Measurements from ENCODE around the gene SKAP2. TPM values are rescaled to one million over a fixed set of nuclear protein-coding genes. Genes with fewer than 3 reads are reported as not detected.

SKAP2 gene
- total RNA-seq, 2 donors from 2014 or later = 7.8 to 11.2 TPM

- H3K9me3 ChIP-seq = no peaks in the 10 kb centered on the region
- H3K27ac ChIP-seq = no peak overlapping the region
- H3K4me3 ChIP-seq = no peak overlapping the region
- H3K4me1 ChIP-seq = no peaks in the 10 kb centered on the region
- H3K27me3 ChIP-seq = no peaks in the 10 kb centered on the region
- H3K36me3 ChIP-seq = no peaks in the 10 kb centered on the region
- DNase-seq (ENCODE audit: low spot score) = no peak
- TF ChIP-seq, protein P1, sequence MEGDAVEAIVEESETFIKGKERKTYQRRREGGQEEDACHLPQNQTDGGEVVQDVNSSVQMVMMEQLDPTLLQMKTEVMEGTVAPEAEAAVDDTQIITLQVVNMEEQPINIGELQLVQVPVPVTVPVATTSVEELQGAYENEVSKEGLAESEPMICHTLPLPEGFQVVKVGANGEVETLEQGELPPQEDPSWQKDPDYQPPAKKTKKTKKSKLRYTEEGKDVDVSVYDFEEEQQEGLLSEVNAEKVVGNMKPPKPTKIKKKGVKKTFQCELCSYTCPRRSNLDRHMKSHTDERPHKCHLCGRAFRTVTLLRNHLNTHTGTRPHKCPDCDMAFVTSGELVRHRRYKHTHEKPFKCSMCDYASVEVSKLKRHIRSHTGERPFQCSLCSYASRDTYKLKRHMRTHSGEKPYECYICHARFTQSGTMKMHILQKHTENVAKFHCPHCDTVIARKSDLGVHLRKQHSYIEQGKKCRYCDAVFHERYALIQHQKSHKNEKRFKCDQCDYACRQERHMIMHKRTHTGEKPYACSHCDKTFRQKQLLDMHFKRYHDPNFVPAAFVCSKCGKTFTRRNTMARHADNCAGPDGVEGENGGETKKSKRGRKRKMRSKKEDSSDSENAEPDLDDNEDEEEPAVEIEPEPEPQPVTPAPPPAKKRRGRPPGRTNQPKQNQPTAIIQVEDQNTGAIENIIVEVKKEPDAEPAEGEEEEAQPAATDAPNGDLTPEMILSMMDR (IDR thresholded peaks at IDR 0.05) = no peak
Measured at GRCh38 chr7:26743205-26743604, 121.2 kb downstream of the SKAP2 start.

- Histone ChIP-seq H3K36me3 (no peaks in the 10 kb centered on the region), H3K9me3 (no peaks in the 10 kb centered on the region), H3K27ac (no peak overlapping the region), H3K27me3 (no peaks in the 10 kb centered on the region), H3K4me1 (no peaks in the 10 kb centered on the region), H3K4me3 (no peak overlapping the region)
- no peak for DNase-seq (ENCODE audit: low spot score)
- TF ChIP-seq, protein P1 (IDR thresholded peaks at IDR 0.05) = no peak
Measured at GRCh38 chr7:26735976-26736600, 128.3 kb downstream of the SKAP2 start.

DNA sequence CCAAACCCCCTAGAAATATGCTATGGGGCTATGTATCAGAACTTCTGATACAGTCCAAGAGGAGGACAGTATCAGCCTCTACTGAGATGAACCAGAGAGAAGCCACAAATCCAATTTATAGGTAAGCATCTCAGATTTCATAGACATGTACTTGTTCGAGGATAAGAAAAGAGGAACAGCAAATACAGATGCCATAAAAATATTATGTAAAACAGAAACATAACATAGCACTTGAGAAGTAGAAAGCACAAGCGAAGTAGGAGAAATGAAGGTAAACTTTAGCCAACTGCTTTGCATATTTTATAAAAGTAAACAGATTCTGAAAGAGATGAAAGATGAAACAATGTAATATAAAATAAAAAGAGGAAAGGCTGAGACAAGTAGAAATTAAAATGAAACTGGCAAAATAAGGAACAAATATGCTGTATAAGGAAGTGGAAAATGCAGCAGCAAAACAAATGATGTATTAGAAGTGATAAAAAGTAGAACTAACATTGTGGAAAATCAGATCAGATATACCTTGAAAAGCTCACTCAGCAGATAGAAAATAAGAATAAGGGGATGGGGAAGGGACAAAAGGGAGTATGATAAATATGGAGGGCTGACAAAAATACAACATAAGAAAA lies 135.1 kb downstream of the SKAP2 start:
- no peaks in the 10 kb centered on the region for H3K9me3 ChIP-seq
- DNase-seq (ENCODE audit: low spot score) = no peak
- TF ChIP-seq, protein P1 (IDR thresholded peaks at IDR 0.05) = no peak
- no peaks in the 10 kb centered on the region for H3K36me3 ChIP-seq
- no peaks in the 10 kb centered on the region for H3K4me1 ChIP-seq
- no peak overlapping the region for H3K27ac ChIP-seq
- no peak overlapping the region for H3K4me3 ChIP-seq
- no peaks in the 10 kb centered on the region for H3K27me3 ChIP-seq

- Histone ChIP-seq H3K27ac (no peak overlapping the region), H3K4me3 (no peak overlapping the region), H3K27me3 (no peaks in the 10 kb centered on the region), H3K4me1 (no peaks in the 10 kb centered on the region), H3K36me3 (no peaks in the 10 kb centered on the region), H3K9me3 (no peaks in the 10 kb centered on the region)
- no peak for DNase-seq (ENCODE audit: low spot score)
- TF ChIP-seq, protein P1 (IDR thresholded peaks at IDR 0.05) = no peak
Measured at GRCh38 chr7:26726051-26726450, 138.3 kb downstream of the SKAP2 start.

- H3K9me3 ChIP-seq = no peaks in the 10 kb centered on the region
- no peaks in the 10 kb centered on the region for H3K4me1 ChIP-seq
- H3K27me3 ChIP-seq = no peaks in the 10 kb centered on the region
- no peaks in the 10 kb centered on the region for H3K36me3 ChIP-seq
- TF ChIP-seq, protein P1 (IDR thresholded peaks at IDR 0.05) = no peak
- no peak for DNase-seq (ENCODE audit: low spot score)
- H3K4me3 ChIP-seq = no peak overlapping the region
- H3K27ac ChIP-seq = no peak overlapping the region
Measured at GRCh38 chr7:26724795-26725194, 139.6 kb downstream of the SKAP2 start.

DNA sequence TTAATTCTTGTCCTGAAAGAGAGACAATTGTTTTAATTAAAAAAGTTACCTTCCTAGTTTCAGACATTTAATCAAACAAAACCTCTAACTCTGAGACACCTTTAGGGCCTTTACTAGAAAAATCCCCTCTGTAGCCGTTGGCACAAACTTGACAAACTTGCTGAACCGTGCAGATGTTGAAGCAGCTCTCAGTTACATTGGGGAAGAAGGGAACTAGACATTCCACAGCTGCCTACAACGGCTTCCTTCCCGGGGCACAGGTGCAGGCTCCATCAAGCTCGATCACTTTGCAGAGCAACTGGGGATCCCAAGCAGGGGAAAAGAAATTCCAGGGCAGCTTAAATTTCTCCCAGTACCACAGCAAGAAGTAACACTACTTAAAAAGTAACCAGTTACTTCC lies 141.3 kb downstream of the SKAP2 start:
- no peak overlapping the region for H3K4me3 ChIP-seq
- no peak for DNase-seq (ENCODE audit: low spot score)
- no peaks in the 10 kb centered on the region for H3K36me3 ChIP-seq
- H3K27ac ChIP-seq = no peak overlapping the region
- H3K4me1 ChIP-seq = no peaks in the 10 kb centered on the region
- TF ChIP-seq, protein P1 (IDR thresholded peaks at IDR 0.05) = no peak
- H3K9me3 ChIP-seq = no peaks in the 10 kb centered on the region
- no peaks in the 10 kb centered on the region for H3K27me3 ChIP-seq

Data from right atrium auricular region (tissue), 2 donors.